GM23338 (cell line): ENCODE measurements around the gene BZW2. TPM values are rescaled to one million over a fixed set of nuclear protein-coding genes. Genes with fewer than 3 reads are reported as not detected.

Experiments
- ATAC-seq: fragments of 200-7000 bp; cut with Tn5 transposase; 3 replicates; pipeline ENCODE4 v1.9.1; 2020
- DNase-seq: peaks from one replicate; pipeline ENCODE4 v3.0.0-alpha.2; 2015; ENCODE audit warnings: low spot score
- H2AFZ ChIP-seq: fragments of 200-600 bp; sonication (generic); 2 replicates; pipeline ENCODE4 v1.8.0; 2016; ENCODE audit warnings: antibody characterized with exemption, mild to moderate bottlenecking, moderate library complexity
- H3F3A ChIP-seq: fragments of 200-600 bp; sonication (generic); replicated peaks from 2 replicates; pipeline ENCODE4 v1.8.0; 2017; ENCODE audit warnings: antibody characterized with exemption, mixed run types, low read depth
- H3K27ac ChIP-seq: fragments of 200-600 bp; sonication (generic); 2 replicates; pipeline ENCODE4 v1.6.1; 2016; ENCODE audit warnings: low read depth
- H3K27me3 ChIP-seq: fragments of 200-600 bp; sonication (generic); 2 replicates; pipeline ENCODE4 v1.8.0; 2016; ENCODE audit warnings: mild to moderate bottlenecking, mixed run types, moderate library complexity; ENCODE audit not compliant: insufficient read depth
- H3K36me3 ChIP-seq: fragments of 200-600 bp; sonication (generic); 2 replicates; pipeline ENCODE4 v1.8.0; 2016; ENCODE audit warnings: mild to moderate bottlenecking; ENCODE audit not compliant: insufficient read depth
- H3K4me1 ChIP-seq: fragments of 200-600 bp; sonication (generic); 2 replicates; pipeline ENCODE4 v1.8.0; 2016; ENCODE audit warnings: mild to moderate bottlenecking, moderate library complexity; ENCODE audit not compliant: insufficient read depth
- H3K4me2 ChIP-seq: fragments of 200-600 bp; sonication (generic); 2 replicates; pipeline ENCODE4 v1.7.1; 2017; ENCODE audit warnings: mixed run types
- H3K4me3 ChIP-seq: fragments of 200-600 bp; sonication (generic); 2 replicates; pipeline ENCODE4 v1.6.1; 2016; ENCODE audit warnings: mixed run types
- H3K79me2 ChIP-seq: fragments of 200-600 bp; sonication (generic); replicated peaks from 2 replicates; pipeline ENCODE4 v1.8.0; 2017; ENCODE audit warnings: mild to moderate bottlenecking; ENCODE audit not compliant: insufficient read depth
- H3K9me2 ChIP-seq: fragments of 200-600 bp; sonication (generic); 2 replicates; pipeline ENCODE4 v1.8.0; 2017; ENCODE audit not compliant: insufficient read depth
- H4K20me1 ChIP-seq: fragments of 200-600 bp; sonication (generic); replicated peaks from 2 replicates; pipeline ENCODE4 v1.8.0; 2017; ENCODE audit warnings: mild to moderate bottlenecking; ENCODE audit not compliant: insufficient read depth
- H3K27ac Mint-ChIP-seq: 2 replicates; pipeline ENCODE4 v1.8.0; 2020; ENCODE audit warnings: inconsistent platforms, mild to moderate bottlenecking, moderate library complexity, mixed read lengths
- H3K27me3 Mint-ChIP-seq: 3 replicates; pipeline ENCODE4 v1.8.0; 2022; ENCODE audit warnings: low read depth, mild to moderate bottlenecking, moderate library complexity, mixed read lengths, inconsistent platforms; ENCODE audit not compliant: insufficient read depth, poor library complexity
- H3K36me3 Mint-ChIP-seq: 3 replicates; pipeline ENCODE4 v1.8.0; 2021; ENCODE audit warnings: low read depth, mild to moderate bottlenecking, inconsistent platforms, moderate library complexity, mixed read lengths
- H3K4me1 Mint-ChIP-seq: 3 replicates; pipeline ENCODE4 v1.8.0; 2020; ENCODE audit warnings: mild to moderate bottlenecking, inconsistent platforms, mixed read lengths
- H3K4me3 Mint-ChIP-seq: 3 replicates; pipeline ENCODE4 v1.8.0; 2021; ENCODE audit warnings: moderate library complexity, mild to moderate bottlenecking, inconsistent platforms, mixed read lengths
- H3K9me3 Mint-ChIP-seq: 3 replicates; pipeline ENCODE4 v1.8.0; 2020; ENCODE audit warnings: moderate library complexity, mild to moderate bottlenecking, inconsistent platforms, mixed read lengths
- ZNF462 ChIP-seq: fragments of 250-450 bp; sonication (Bioruptor Pico); IDR thresholded peaks from 2 replicates; pipeline ENCODE4 v1.5.0; 2020; ENCODE audit warnings: mild to moderate bottlenecking, moderate library complexity
- polyA plus RNA-seq: library from polyadenylated mRNA; unstranded; fragments of >200 nt; fragmentation: Nextera tagmentation; extraction: Ambion mirVana; gene quantifications from 2 replicates; pipeline ENCODE4 v1.2.1, GENCODE V29; 2016
- total RNA-seq: library from RNA; depleted of rRNA; stranded (reverse); fragments of >200 nt; shearing (Covaris generic); gene quantifications from 2 replicates; pipeline ENCODE4 v1.2.3, GENCODE V29; 2014
- TF ChIP-seq, protein P1 (sequence below), 2 experiments: fragments of 200-600 bp in 1 of 2; sonication (generic) in 1 of 2; conservative IDR thresholded peaks; 2 replicates each; pipeline versions ENCODE4 v1.5.1 to v1.6.1; 2016 to 2017; ENCODE audit warnings: antibody characterized with exemption in 2 of 2, low read depth in 2 of 2, mild to moderate bottlenecking in 2 of 2, moderate library complexity in 1 of 2
- TF ChIP-seq, protein P2 (sequence below): IDR thresholded peaks from one replicate; pipeline ENCODE4 v1.6.1; 2018; ENCODE audit warnings: antibody characterized with exemption; ENCODE audit not compliant: unreplicated experiment

Gene BZW2
- total and polyA plus RNA-seq, 2 experiments from 2014 or later: 88.8 to 108 TPM

DNA sequence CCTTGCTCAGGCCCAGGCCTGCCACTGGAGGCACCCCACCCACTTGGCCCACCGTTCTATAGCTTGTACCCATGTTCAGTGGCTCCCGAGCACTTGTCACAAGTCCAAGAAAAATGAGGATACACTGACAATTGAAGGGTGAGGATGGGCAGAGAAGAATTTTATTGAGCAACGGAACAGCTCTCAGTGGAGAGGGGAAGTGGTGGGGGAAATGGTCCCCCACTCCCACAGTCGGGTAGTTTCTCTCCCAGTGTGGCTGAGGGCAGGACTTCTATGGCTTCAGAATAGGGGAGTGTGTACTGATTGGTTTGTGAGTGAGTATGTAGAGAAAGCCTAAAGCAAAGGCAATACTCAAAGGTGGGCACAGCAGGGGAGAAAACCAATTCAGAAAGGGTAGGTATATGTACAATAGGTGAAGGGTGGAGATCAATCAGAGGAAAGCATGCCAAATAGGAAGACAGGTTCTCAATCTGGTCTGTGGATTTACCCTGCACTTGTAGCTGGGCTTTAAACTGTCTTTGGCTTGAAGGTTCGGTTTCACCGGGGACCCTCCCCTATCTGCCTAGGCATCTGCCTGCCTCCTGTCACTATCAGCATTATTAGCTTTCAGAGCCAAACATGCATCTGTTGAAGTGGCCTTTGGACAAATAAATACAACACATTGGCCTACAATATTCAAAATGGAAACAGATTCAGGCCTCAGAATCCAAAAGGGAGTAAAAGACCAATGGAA, 98.7 kb downstream of the BZW2 start:
- TF ChIP-seq, protein P1, sequence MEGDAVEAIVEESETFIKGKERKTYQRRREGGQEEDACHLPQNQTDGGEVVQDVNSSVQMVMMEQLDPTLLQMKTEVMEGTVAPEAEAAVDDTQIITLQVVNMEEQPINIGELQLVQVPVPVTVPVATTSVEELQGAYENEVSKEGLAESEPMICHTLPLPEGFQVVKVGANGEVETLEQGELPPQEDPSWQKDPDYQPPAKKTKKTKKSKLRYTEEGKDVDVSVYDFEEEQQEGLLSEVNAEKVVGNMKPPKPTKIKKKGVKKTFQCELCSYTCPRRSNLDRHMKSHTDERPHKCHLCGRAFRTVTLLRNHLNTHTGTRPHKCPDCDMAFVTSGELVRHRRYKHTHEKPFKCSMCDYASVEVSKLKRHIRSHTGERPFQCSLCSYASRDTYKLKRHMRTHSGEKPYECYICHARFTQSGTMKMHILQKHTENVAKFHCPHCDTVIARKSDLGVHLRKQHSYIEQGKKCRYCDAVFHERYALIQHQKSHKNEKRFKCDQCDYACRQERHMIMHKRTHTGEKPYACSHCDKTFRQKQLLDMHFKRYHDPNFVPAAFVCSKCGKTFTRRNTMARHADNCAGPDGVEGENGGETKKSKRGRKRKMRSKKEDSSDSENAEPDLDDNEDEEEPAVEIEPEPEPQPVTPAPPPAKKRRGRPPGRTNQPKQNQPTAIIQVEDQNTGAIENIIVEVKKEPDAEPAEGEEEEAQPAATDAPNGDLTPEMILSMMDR (conservative IDR thresholded peaks at IDR 0.05; ENCODE audit: low read depth in 2 of 2): 0 out of 4 replicates have a peak, but pooled peaks of 1 of the 2 experiments have one; percentile 9
- no peak for TF ChIP-seq ZNF462 (CRISPR knock-in tag)
- TF ChIP-seq, protein P2, sequence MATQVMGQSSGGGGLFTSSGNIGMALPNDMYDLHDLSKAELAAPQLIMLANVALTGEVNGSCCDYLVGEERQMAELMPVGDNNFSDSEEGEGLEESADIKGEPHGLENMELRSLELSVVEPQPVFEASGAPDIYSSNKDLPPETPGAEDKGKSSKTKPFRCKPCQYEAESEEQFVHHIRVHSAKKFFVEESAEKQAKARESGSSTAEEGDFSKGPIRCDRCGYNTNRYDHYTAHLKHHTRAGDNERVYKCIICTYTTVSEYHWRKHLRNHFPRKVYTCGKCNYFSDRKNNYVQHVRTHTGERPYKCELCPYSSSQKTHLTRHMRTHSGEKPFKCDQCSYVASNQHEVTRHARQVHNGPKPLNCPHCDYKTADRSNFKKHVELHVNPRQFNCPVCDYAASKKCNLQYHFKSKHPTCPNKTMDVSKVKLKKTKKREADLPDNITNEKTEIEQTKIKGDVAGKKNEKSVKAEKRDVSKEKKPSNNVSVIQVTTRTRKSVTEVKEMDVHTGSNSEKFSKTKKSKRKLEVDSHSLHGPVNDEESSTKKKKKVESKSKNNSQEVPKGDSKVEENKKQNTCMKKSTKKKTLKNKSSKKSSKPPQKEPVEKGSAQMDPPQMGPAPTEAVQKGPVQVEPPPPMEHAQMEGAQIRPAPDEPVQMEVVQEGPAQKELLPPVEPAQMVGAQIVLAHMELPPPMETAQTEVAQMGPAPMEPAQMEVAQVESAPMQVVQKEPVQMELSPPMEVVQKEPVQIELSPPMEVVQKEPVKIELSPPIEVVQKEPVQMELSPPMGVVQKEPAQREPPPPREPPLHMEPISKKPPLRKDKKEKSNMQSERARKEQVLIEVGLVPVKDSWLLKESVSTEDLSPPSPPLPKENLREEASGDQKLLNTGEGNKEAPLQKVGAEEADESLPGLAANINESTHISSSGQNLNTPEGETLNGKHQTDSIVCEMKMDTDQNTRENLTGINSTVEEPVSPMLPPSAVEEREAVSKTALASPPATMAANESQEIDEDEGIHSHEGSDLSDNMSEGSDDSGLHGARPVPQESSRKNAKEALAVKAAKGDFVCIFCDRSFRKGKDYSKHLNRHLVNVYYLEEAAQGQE: no peak
- Histone ChIP-seq H3K4me3 (no peak overlapping the region), H4K20me1 (no peaks in the 10 kb centered on the region), H2AFZ (no peak overlapping the region), H3K27me3 (no peaks in the 10 kb centered on the region), H3K27ac (no peak overlapping the region), H3K4me1 (peaks cover 9% of the 10 kb centered on the region), H3K36me3 (no peaks in the 10 kb centered on the region), H3K9me2 (0 out of 2 replicates have a peak, but pooled peaks cover 7% of the 10 kb centered on the region), H3F3A (no peaks in the 10 kb centered on the region), H3K4me2 (0 out of 2 replicates have a peak overlapping the region, but pooled peaks have one; percentile 35), H3K79me2 (no peaks in the 10 kb centered on the region)
- no peaks in the 10 kb centered on the region for H3K27me3 Mint-ChIP-seq
- H3K9me3 Mint-ChIP-seq: no peaks in the 10 kb centered on the region
- H3K27ac Mint-ChIP-seq: no peak overlapping the region
- peaks cover 19% of the 10 kb centered on the region for H3K4me1 Mint-ChIP-seq
- no peak overlapping the region for H3K4me3 Mint-ChIP-seq
- ATAC-seq: peak; percentile 71
- DNase-seq: no peak
- H3K36me3 Mint-ChIP-seq: no peaks in the 10 kb centered on the region
